UCSD-AML1 (cell line): ENCODE measurements around the gene MAP4K4.

Experiments used
- DNase-seq: peaks from one replicate; lab custom pipeline; 2025; ENCODE audit not compliant: unreplicated experiment; lab: John Stamatoyannopoulos, UW

Gene MAP4K4

DNA sequence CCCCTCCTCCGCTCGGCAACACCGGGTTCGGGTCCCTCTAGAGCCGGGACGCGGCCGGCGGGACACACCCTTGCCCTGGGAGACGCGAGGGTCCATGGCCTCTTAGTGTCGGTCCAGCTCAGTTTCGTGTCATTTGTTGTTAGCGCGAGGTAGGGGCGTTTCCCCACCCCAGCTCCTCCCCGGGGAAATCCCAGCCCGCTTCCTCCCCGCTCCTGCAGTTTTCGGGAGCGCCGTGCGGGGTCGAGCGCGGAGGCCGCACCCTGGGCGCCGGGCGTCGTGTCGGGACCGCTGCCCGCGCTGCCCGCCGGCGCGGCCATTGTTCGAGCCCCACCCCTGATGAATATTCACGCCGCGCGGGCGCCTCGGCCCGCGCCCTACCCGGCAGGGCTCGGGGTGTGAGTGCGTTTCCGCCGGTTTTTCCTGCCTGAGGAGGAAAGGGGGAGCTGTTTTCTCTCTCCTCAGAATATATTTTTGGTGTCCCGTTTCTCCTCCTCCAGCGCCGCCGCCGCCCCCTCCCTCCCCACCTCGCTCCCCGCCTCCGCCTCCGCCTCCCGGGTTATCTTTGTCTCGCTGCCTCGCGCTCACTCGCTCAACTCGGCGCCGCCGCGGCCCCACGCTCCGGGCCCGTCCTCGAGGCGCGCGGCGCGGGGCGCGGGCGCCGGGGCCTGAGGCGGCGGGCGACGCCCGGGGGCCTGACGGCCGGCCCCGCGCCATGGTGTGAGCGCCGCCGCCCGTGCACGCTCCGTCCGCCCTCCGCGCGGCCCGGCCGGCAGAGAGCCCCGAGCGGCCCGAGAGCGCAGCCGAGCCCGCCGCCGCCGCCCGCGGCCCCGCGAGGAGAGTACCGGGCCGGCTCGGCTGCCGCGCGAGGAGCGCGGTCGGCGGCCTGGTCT, at the start of gene MAP4K4:
MAP4K4 (plus strand) TSS at position 584 of the 890 bp plus-strand sequence. CDS start 374 bp downstream, outside the sequence.
- peak; percentile 86 for DNase-seq

DNA sequence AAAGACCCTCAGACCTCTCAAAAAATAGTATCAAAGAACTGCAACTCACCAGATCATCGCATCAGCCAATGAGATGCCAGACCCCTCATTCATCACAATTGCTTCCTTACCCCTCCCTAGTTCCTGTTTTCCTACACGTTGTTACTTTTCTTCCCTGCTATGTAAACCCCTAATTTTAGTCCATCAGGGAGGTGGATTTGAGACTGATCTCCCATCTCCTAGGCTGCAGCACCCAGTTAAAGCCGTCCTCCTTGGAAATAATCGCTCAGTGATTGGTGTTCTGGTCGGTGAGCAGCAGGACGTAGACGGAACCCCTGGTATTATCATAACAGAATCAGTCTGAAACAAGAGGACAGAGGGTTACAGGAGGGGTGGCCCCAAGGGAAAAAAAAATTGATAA, 44.0 kb upstream of the MAP4K4 start:
- DNase-seq, result no peak

DNA sequence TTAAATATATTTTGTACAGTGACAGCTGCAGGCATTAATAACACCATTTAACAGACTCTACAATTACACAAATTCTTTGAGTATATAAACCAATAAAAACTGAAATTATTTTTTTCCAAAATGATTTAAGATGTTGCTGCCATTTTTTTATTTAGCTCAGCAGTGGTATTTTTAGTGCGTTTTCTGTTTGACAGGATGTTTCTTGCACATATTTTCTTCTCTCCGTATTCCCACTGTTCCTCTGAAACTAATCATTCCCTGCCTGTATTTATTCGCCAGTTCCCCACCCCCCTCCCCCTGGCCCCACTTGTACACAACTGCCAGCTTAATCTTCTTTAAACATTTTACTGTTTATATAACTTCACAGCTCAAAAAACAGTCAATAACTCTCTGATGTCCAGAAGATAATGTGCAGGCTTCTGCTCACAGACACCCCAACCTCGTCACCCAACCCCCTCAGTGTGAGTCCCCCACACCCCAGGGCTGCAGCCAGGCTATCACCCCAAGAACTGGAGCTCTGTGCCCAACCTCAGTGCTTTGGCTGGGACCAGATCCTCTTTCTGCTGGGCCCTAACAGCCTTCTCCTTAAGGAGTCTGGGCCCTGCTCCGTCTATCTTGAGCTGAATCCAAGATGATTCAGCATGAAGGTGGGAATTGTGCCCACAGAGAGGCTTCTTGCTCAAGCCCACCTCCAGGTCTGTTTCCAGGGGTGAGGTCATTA, 41.6 kb upstream of the MAP4K4 start:
- DNase-seq, result no peak

DNA sequence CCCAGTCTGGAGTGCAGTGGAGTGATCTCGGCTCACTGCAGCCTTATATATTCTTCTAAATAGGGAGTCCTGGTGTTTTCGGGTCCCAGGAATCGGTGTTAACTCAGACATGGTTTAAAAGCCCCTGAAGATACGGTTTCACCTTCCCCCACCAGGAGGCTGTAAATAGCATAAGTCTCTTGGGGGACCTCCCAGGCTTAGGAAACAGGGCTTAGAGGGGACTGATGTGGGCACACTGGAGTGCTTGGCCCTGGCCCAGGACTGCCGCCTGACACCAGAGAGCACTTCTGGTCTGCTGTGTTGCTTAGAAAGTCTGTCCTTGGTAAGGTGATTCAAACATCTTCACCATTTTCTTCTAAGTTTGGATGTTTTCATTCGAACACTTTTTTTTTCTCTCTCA, 39.7 kb upstream of the MAP4K4 start:
- no peak for DNase-seq

DNA sequence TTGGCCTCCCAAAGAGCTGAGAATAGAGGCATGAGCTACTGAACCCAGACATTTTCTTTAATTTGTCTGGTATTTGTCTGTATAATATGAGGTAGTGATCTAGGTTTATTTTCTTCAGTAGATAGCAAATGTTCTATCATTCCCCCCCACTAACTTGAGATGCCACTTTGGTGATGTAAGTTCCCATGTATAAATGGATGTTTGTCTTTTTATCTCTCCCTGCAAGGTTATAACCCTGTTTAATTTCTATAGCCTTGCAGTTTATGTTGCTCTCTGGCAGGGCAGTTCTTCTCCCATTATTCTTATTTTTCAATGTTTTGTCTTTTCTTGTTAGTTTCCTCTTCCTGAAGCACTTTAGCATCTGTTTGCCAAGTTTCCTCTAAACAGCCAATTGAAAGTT, 39.1 kb upstream of the MAP4K4 start:
- DNase-seq, result no peak

- no peak for DNase-seq
These were observed 32.2 kb upstream of the MAP4K4 start for GRCh38 chr2:101665312-101665711.

- DNase-seq, result no peak
These were observed 29.7 kb upstream of the MAP4K4 start for GRCh38 chr2:101667823-101668222.

DNA sequence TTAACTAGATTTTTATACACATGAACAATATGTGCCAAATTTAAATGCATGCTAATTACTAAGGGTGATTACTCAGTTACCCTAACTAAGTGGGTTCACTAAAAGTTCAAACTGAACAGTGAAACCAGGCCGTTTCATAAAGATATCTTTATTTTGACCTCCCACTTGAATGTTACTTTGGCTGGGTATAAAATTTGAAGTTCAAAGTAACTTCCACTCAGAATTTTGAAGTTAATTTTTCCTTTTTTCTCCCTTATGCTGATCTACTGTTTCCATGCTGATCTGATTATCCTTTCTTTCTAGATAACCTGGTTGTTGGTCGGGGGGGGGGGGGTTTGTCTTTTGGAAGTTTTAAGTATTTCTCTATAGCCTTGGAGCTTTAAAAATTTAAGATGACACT, 25.5 kb upstream of the MAP4K4 start:
- no peak for DNase-seq

- DNase-seq, result no peak
These were observed 23.6 kb upstream of the MAP4K4 start for GRCh38 chr2:101673920-101674319.

DNA sequence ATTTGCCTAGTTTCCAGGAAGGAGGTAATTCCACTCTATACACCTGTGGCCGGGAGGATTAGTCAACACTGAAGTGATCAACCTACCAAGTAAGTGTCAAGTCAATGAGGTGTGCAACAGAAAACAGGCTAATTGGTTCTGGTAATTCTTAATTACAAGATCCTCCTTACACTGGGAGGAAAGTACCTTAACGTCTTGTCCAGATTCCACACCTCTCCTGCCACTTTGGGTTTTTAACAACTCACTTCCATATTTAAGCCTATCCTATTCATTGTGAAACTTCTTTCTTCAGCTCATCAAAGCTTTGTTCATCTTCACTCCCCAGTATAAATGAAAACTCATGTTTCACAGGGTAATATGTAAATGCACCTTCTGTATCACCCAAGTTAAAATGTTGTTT, 22.0 kb upstream of the MAP4K4 start:
- no peak for DNase-seq

- DNase-seq, result no peak
These were observed 20.8 kb upstream of the MAP4K4 start for GRCh38 chr2:101676674-101677073.

DNA sequence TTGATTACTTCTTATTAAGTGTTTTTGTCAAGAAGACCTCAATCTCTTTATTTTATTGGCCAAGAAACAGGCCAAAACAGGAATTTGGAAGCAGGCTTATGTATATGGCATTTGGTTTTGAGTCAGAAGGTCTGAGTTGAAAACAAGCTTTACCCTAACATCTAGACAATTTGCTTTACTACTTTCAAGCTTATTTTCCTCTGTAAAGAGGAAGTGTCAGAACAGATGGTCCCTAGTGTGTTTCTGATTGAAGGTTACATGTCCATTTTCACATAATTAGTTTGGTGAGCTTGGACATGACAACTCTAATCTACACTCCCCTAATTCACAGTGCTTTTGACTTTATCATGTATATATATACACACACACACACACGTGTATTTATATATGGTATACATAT, 19.8 kb upstream of the MAP4K4 start:
- no peak for DNase-seq

DNA sequence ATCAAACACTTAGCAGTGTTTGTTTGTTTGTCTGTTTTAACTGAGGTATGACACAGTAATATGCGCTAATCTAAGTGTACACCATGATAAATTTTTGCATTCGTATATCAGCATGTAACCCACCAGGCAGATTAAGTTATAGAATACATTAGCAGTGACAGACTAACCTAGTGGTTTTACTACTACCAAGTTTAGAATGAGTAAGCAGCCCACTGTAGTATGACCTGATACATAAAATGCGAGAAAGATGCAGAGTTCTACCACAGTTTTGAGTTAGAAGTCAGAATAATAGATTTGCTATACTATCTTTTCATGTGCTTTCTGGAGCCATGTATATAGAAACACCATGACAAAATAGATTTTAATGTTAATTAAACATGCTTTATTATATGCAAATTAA, 19.1 kb upstream of the MAP4K4 start:
- no peak for DNase-seq

- DNase-seq, result no peak
These were observed 18.3 kb upstream of the MAP4K4 start for GRCh38 chr2:101679037-101679726.

DNA sequence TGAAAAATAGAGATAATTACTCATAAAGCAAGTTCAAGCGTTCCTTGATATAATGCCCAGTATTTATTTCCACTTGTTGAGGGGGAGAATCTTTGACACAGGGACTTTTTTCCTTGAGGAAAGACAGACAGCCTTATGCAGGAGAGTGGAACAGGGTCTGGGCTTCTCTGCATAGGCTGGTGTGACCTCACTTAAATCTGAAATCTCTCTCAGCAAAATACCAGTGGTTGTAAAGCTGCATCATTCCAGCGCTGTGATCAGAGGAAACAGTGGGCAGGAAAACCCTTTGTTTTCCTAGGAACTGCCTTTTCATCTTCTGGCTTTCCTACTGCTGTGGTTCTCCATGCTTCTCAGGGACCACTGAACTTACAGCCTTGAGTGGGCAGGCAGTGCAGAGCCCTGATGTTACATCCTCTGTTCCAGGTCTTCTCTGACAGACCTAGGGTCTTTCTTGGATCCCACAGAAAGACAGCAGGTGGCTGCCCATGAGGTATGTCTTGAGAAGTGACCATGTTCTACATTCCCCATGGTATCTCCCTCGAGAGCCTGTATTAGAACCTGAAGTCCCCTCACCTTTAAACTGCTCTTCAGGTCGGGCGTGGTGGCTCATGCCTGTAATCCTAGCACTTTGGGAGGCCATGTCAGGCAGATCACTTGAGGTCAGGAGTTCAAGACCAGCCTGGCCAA, 17.6 kb upstream of the MAP4K4 start:
- DNase-seq, result no peak

DNA sequence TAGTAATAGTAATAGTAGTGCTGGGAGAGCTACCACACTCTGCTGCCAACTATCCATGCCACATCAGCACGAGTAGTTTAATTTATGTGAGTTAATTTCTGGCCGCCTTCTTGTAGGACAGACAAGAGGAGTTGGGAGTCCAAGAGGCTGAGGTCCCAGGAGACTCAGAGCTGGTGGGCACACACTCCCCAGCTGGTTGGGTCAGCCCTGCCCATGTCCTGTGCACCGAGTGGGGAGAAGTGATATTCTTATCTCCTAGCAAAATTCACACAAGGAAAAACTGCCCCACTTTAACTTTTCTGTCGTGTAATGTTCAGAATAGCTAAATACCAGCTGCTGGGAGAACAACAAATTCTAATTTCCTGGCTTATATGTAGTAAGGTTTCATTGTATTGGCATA, 15.2 kb upstream of the MAP4K4 start:
- no peak for DNase-seq

DNA sequence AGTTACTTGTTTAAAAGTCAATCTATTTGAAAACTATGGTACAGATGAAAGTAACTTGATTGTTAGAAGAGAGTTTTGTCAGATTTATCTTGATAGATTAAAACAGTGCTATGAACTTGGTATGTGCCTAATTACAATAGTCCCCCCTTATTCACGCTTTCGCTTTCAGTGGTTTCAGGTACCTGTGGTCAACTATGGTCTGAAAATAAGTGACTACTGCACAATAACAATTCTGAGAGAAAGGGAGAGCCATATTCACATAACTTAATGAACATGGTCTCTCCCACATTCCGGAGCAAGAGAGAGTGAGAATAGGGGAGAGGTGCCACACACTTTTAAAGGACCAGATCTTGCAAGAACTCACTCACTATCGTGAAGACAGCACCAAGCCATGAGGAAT, 13.2 kb upstream of the MAP4K4 start:
- DNase-seq, result no peak

DNA sequence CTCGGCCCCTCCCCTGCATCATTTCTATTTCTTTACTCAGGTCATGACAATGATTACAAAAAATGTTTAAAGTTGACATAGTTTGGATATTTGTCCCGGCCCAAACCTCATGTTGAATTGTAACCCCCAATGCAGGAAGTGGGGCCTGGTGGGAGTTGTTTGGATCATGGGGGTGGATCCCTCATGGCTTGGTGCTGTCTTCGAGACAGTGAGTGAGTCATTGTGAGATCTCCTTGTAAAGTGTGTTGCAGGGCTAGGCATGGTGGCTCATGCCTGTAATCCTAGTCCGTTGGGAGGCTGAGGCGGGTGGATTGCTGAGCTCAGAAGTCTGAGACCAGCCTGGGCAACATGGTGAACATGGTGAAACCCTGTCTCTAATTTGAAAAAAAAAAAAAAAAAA, 9.2 kb upstream of the MAP4K4 start:
- no peak for DNase-seq

- no peak for DNase-seq
These were observed 8.2 kb upstream of the MAP4K4 start for GRCh38 chr2:101689114-101689825.

GRCh38 chr2:101690547-101691152, 6.9 kb upstream of the MAP4K4 start:
- no peak for DNase-seq
